HG02610 (cell line): ENCODE results near the gene CFAP97.
"Not testable (repeated sequence)": the region's sequence is repeated elsewhere in the genome, so short reads cannot be mapped to it uniquely, and the experiment has no call there.

Experiments
- ATAC-seq: cut with Tn5 transposase; IDR thresholded peaks from one replicate; pipeline ENCODE4 v1.9.1; 2021; ENCODE audit warnings: mild to moderate bottlenecking, moderate library complexity; ENCODE audit not compliant: unreplicated experiment

CFAP97 gene

GRCh38 chr4:185201977-185202962 is 1.5 kb downstream of the CFAP97 start:
- no peak for ATAC-seq

GRCh38 chr4:185198189-185198588 is 5.6 kb downstream of the CFAP97 start:
- not testable (repeated sequence) for ATAC-seq

- no peak for ATAC-seq
Measured at GRCh38 chr4:185196437-185196836, 7.4 kb downstream of the CFAP97 start.

- no peak for ATAC-seq
Measured at GRCh38 chr4:185194924-185195888, 8.6 kb downstream of the CFAP97 start.

GRCh38 chr4:185192059-185192458 is 11.7 kb downstream of the CFAP97 start:
- ATAC-seq, result peak; percentile 88

- no peak for ATAC-seq
Measured at GRCh38 chr4:185190306-185190856, 13.4 kb downstream of the CFAP97 start.

- no peak for ATAC-seq
Measured at GRCh38 chr4:185189606-185190305, 14.0 kb downstream of the CFAP97 start.

GRCh38 chr4:185186769-185187168 is 17.0 kb downstream of the CFAP97 start:
- no peak for ATAC-seq

GRCh38 chr4:185183622-185184281 is 20.0 kb downstream of the CFAP97 start:
- peak; percentile 47 for ATAC-seq

- ATAC-seq, result no peak
Measured at GRCh38 chr4:185182239-185182638, 21.6 kb downstream of the CFAP97 start.

GRCh38 chr4:185179488-185179887 is 24.3 kb downstream of the CFAP97 start:
- ATAC-seq, result no peak

GRCh38 chr4:185171373-185172071 is 32.3 kb downstream of the CFAP97 start:
- peak; percentile 74 for ATAC-seq

- no peak for ATAC-seq
Measured at GRCh38 chr4:185167234-185167633, 36.6 kb downstream of the CFAP97 start.

GRCh38 chr4:185165605-185166063 is 38.2 kb downstream of the CFAP97 start:
- ATAC-seq, result peak; percentile 93

- ATAC-seq, result no peak
Measured at GRCh38 chr4:185151296-185151695, 52.5 kb downstream of the CFAP97 start.

GRCh38 chr4:185149392-185149791 is 54.4 kb downstream of the CFAP97 start:
- ATAC-seq, result no peak

- no peak for ATAC-seq
Measured at GRCh38 chr4:185145572-185145971, 58.2 kb downstream of the CFAP97 start.

GRCh38 chr4:185144601-185145240 is 59.1 kb downstream of the CFAP97 start:
- ATAC-seq, result no peak

GRCh38 chr4:185143601-185143969 is 60.2 kb downstream of the CFAP97 start:
- no peak for ATAC-seq
